CD14-positive monocyte (primary cell): ENCODE measurements around the gene NBEA. TPM values are rescaled to one million over a fixed set of nuclear protein-coding genes. Genes with fewer than 3 reads are reported as not detected.

Experiments used
- DNase-seq, 3 donors: peaks; one replicate each; pipeline ENCODE4 v3.0.0-alpha.2; 2011 to 2022
- H2AFZ ChIP-seq: 2 replicates; pipeline ENCODE4 v1.6.0; 2012; ENCODE audit warnings: mild to moderate bottlenecking, low read depth, low read length, inconsistent platforms; ENCODE audit not compliant: insufficient read depth, poor library complexity, severe bottlenecking
- H3K27ac ChIP-seq, 2 donors: 1 replicate in 1 of 2; 2 replicates in 1 of 2; pipeline ENCODE4 v1.5.1; 2012 to 2013; ENCODE audit warnings: low read length in 2 of 2, control low read depth in 1 of 2, inconsistent platforms in 1 of 2, low read depth in 1 of 2, mild to moderate bottlenecking in 1 of 2
- H3K27me3 ChIP-seq, 2 donors: one replicate each; pipeline versions ENCODE4 v1.6.0 to v1.6.1; 2011 to 2013; ENCODE audit warnings: low read length in 2 of 2; ENCODE audit not compliant: control insufficient read depth in 2 of 2, insufficient read depth in 2 of 2
- H3K36me3 ChIP-seq, 2 donors: replicated peaks in 1 of 2; 1 replicate in 1 of 2; 2 replicates in 1 of 2; pipeline versions ENCODE4 v1.5.1 to v1.6.1; 2012 to 2013; ENCODE audit warnings: low read length in 2 of 2, control low read depth in 1 of 2, inconsistent platforms in 1 of 2, mild to moderate bottlenecking in 1 of 2; ENCODE audit not compliant: insufficient read depth in 2 of 2, control insufficient read depth in 1 of 2
- H3K4me1 ChIP-seq, 2 donors: 1 replicate in 1 of 2; 2 replicates in 1 of 2; pipeline versions ENCODE4 v1.5.1 to v1.6.1; 2012 to 2013; ENCODE audit warnings: low read length in 2 of 2, control low read depth in 1 of 2, inconsistent platforms in 1 of 2, mild to moderate bottlenecking in 1 of 2, moderate library complexity in 1 of 2; ENCODE audit not compliant: insufficient read depth in 2 of 2, control insufficient read depth in 1 of 2
- H3K4me2 ChIP-seq: replicated peaks from 2 replicates; pipeline ENCODE3; 2012; ENCODE audit warnings: low read length, moderate library complexity, mild to moderate bottlenecking; ENCODE audit not compliant: poor library complexity, severe bottlenecking; ENCODE audit errors: extremely low read depth
- H3K4me3 ChIP-seq, 3 experiments: fragments of 200-600 bp in 1 of 3; sonication (generic) in 1 of 3; replicated peaks in 1 of 3; 1 replicate in 2 of 3; 2 replicates in 1 of 3; pipeline ENCODE4 v1.5.1; 2011 to 2013; ENCODE audit warnings: low read length in 3 of 3, mild to moderate bottlenecking in 3 of 3, control low read depth in 2 of 3, low read depth in 2 of 3, inconsistent platforms in 1 of 3, moderate library complexity in 1 of 3
- H3K79me2 ChIP-seq: 2 replicates; pipeline ENCODE4 v1.6.0; 2012; ENCODE audit warnings: mild to moderate bottlenecking, control low read depth, inconsistent platforms, low read length, moderate library complexity; ENCODE audit not compliant: insufficient read depth
- H3K9ac ChIP-seq: 2 replicates; pipeline ENCODE4 v1.6.0; 2017; ENCODE audit warnings: low read length, mild to moderate bottlenecking; ENCODE audit not compliant: insufficient read depth, poor library complexity, severe bottlenecking
- H3K9me3 ChIP-seq, 2 donors: replicated peaks in 1 of 2; 1 replicate in 1 of 2; 2 replicates in 1 of 2; pipeline versions ENCODE4 v1.5.1 to v1.6.1; 2012 to 2013; ENCODE audit warnings: low read length in 2 of 2, control low read depth in 1 of 2; ENCODE audit not compliant: control insufficient read depth in 1 of 2, insufficient read depth in 1 of 2
- H4K20me1 ChIP-seq: 2 replicates; pipeline ENCODE4 v1.6.0; 2012; ENCODE audit warnings: mild to moderate bottlenecking, low read length, control low read depth, moderate library complexity; ENCODE audit not compliant: insufficient read depth
- H3K27ac Mint-ChIP-seq, 7 donors: one replicate each; pipeline ENCODE4 v1.8.0; 2020; ENCODE audit warnings: mild to moderate bottlenecking in 7 of 7, mixed read lengths in 7 of 7, moderate library complexity in 6 of 7, inconsistent platforms in 2 of 7
- H3K27me3 Mint-ChIP-seq, 3 donors: one replicate each; pipeline ENCODE4 v1.8.0; 2021 to 2022; ENCODE audit warnings: low read depth in 3 of 3, mild to moderate bottlenecking in 3 of 3, mixed read lengths in 3 of 3, moderate library complexity in 3 of 3, inconsistent platforms in 1 of 3
- H3K36me3 Mint-ChIP-seq, 2 donors: one replicate each; pipeline ENCODE4 v1.8.0; 2020; ENCODE audit warnings: mixed read lengths in 2 of 2, inconsistent platforms in 1 of 2, mild to moderate bottlenecking in 1 of 2
- H3K4me1 Mint-ChIP-seq: one replicate; pipeline ENCODE4 v1.8.0; 2020; ENCODE audit warnings: mild to moderate bottlenecking, mixed read lengths
- H3K4me3 Mint-ChIP-seq, 2 donors: one replicate each; pipeline ENCODE4 v1.8.0; 2020; ENCODE audit warnings: mild to moderate bottlenecking in 2 of 2, mixed read lengths in 2 of 2, moderate library complexity in 1 of 2
- H3K9me3 Mint-ChIP-seq, 7 donors: one replicate each; pipeline ENCODE4 v1.8.0; 2020 to 2022; ENCODE audit warnings: mixed read lengths in 7 of 7, mild to moderate bottlenecking in 6 of 7, moderate library complexity in 6 of 7, inconsistent platforms in 2 of 7
- WGBS: methylation state at CpG from one replicate; pipeline ENCODE4 v1.1.5; 2013; ENCODE audit warnings: missing lambda C conversion rate; ENCODE audit not compliant: insufficient coverage; 5-methylcytosine and 5-hydroxymethylcytosine counted together
- intact Hi-C, 2 donors: fragments of 100-400 bp; cut with micrococcal nuclease; formaldehyde crosslinking; loops; one replicate each; pipeline versions ENCODE4 v1.15.0 to v1.15.1; 2023
- polyA plus RNA-seq, 3 donors: library from polyadenylated mRNA; depleted of rRNA in 1 of 3; unstranded in 2 of 3; stranded (reverse) in 1 of 3; fragments of 300-500 nt in 2 of 3; fragments of >200 nt in 1 of 3; fragmentation: Illumina TruSeq in 2 of 3; gene quantifications; 1 replicate in 2 of 3; 2 replicates in 1 of 3; pipeline ENCODE4 v1.2.3, GENCODE V29; 2012 to 2021
- TF ChIP-seq, protein P1 (sequence below): fragments of 200-600 bp; IDR thresholded peaks from one replicate; pipeline ENCODE4 v1.8.0; 2022; ENCODE audit warnings: antibody characterized with exemption, mild to moderate bottlenecking

NBEA gene
- polyA plus RNA-seq, 3 donors: 0.03 to 0.23 (median 0.08) TPM

DNA sequence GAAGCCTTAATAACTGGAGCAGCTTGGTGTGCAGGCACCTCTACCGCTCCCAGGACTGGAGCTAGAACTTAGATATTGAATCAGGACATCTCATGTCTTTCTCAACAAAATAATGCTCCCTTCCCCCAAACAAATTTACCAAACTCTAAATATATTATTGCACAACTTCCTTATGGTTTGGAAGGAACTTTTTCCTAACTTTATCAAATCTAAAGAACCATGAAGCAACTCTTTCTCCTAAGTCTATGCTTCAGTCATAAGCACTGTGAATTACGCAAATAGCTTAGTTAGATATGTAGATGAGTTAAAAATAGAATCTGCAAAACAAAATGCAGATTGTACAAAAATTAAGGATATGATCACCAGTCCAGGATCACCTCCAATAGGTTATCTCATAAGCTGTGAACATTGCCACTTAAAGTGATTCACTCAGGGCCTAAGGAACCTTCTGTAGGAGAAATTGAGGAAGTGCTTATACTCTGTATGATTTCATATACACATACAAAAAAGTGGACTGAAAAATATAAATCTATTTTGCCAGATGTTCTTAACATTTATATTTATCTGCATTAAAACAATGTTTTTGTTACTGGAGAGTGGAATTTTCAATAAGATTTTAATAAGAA lies 554.8 kb downstream of the NBEA start:
- Histone ChIP-seq H3K27ac (peak overlapping the region in 1 of 2 donors; percentile 58), H3K4me3 (peak overlapping the region in 1 of 3 experiments; percentile 46), H2AFZ (no peak overlapping the region), H3K9me3 (no peaks in the 10 kb centered on the region), H3K9ac (no peak overlapping the region), H3K4me2 (peak overlapping the region; percentile 39), H3K79me2 (no peaks in the 10 kb centered on the region), H3K36me3 (no peaks in the 10 kb centered on the region), H4K20me1 (no peaks in the 10 kb centered on the region), H3K27me3 (no peaks in the 10 kb centered on the region), H3K4me1 (peaks cover 8 to 27% of the 10 kb centered on the region in 2 donors)
- Mint-ChIP-seq H3K9me3 (peaks cover 0 to 6% (median 2%) of the 10 kb centered on the region in 7 donors), H3K4me1 (peaks cover 19% of the 10 kb centered on the region), H3K36me3 (no peaks in the 10 kb centered on the region), H3K4me3 (peak overlapping the region in 1 of 2 donors; percentile 42), H3K27me3 (no peaks in the 10 kb centered on the region), H3K27ac (peak overlapping the region in 3 of 7 donors; percentile 30 to 53 (median 33))
- TF ChIP-seq, protein P1, sequence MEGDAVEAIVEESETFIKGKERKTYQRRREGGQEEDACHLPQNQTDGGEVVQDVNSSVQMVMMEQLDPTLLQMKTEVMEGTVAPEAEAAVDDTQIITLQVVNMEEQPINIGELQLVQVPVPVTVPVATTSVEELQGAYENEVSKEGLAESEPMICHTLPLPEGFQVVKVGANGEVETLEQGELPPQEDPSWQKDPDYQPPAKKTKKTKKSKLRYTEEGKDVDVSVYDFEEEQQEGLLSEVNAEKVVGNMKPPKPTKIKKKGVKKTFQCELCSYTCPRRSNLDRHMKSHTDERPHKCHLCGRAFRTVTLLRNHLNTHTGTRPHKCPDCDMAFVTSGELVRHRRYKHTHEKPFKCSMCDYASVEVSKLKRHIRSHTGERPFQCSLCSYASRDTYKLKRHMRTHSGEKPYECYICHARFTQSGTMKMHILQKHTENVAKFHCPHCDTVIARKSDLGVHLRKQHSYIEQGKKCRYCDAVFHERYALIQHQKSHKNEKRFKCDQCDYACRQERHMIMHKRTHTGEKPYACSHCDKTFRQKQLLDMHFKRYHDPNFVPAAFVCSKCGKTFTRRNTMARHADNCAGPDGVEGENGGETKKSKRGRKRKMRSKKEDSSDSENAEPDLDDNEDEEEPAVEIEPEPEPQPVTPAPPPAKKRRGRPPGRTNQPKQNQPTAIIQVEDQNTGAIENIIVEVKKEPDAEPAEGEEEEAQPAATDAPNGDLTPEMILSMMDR: no peak
- peak in 2 of 3 donors; percentile 28 to 46 for DNase-seq
- no CpG with 5 or more reads among the region's 2 CpGs for WGBS
- intact Hi-C loops: no loop called here

DNA sequence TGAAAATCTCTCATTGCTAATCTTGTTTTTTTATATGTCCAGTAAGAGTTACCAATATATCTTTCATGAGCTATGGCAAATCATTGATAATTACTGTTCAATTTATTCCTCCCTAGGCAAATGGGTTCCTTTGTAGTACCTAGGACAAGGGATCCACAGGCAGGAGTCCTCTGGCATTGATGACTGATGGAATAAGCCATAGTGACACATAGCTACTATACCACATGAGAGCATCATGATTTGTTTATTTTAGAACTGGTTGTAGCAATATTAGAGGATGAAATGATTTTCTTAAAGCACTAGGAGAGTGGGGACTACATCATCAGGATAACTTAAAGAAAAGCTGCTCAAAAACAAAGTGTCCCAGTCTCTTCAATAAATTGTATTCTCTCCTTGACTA lies 556.2 kb downstream of the NBEA start:
- Mint-ChIP-seq H3K27me3 (no peaks in the 10 kb centered on the region), H3K9me3 (peaks cover 0 to 6% (median 1%) of the 10 kb centered on the region in 7 donors), H3K4me1 (peaks cover 19% of the 10 kb centered on the region), H3K27ac (no peak overlapping the region), H3K4me3 (no peak overlapping the region), H3K36me3 (no peaks in the 10 kb centered on the region)
- no peak for DNase-seq
- no peaks in the 10 kb centered on the region for H3K79me2 ChIP-seq
- no peak overlapping the region for H3K4me2 ChIP-seq
- H3K4me3 ChIP-seq: no peak overlapping the region
- TF ChIP-seq, protein P1: no peak
- intact Hi-C loops: no loop called here
- H3K36me3 ChIP-seq: no peaks in the 10 kb centered on the region
- H2AFZ ChIP-seq: no peak overlapping the region
- H3K27ac ChIP-seq: no peak overlapping the region
- no peaks in the 10 kb centered on the region for H3K27me3 ChIP-seq
- H3K4me1 ChIP-seq: peaks cover 8 to 27% of the 10 kb centered on the region in 2 donors
- H3K9ac ChIP-seq: no peak overlapping the region
- no peaks in the 10 kb centered on the region for H3K9me3 ChIP-seq
- H4K20me1 ChIP-seq: no peaks in the 10 kb centered on the region
